Measurements from ENCODE around the gene LMAN1.

LMAN1 gene

GRCh38 chr18:59343926-59344325 is 15.1 kb downstream of the LMAN1 start:
- H3K27me3 ChIP-seq (ENCODE audit: insufficient read depth, low read length, poor library complexity): no peaks in the 10 kb centered on the region
- H3K4me2 ChIP-seq (ENCODE audit: low read length): no peak overlapping the region
- no peaks in the 10 kb centered on the region for H3K79me1 ChIP-seq (ENCODE audit: low read length)
- no CpG with 5 or more reads among the region's 2 CpGs for WGBS (ENCODE audit: extremely low coverage, insufficient coverage, low lambda C conversion rate)
- H3K27ac ChIP-seq (ENCODE audit: low read depth, low read length): no peak overlapping the region
- H4K8ac ChIP-seq (ENCODE audit: low read depth, low read length): no peak overlapping the region
- H2AK5ac ChIP-seq (ENCODE audit: low read length): no peak overlapping the region
- H3K4me3 ChIP-seq (ENCODE audit: low read length): no peak overlapping the region
- H3K4ac ChIP-seq (ENCODE audit: low read depth, low read length): no peak overlapping the region
- H2BK15ac ChIP-seq (replicated peaks; ENCODE audit: low read depth): no peak overlapping the region
- H3K36me3 ChIP-seq (ENCODE audit: control insufficient read depth, insufficient read depth, low read length): peaks cover 2% of the 10 kb centered on the region
- H2BK5ac ChIP-seq (ENCODE audit: low read length): no peak overlapping the region
- peaks cover 2% of the 10 kb centered on the region for H3K79me2 ChIP-seq (ENCODE audit: control insufficient read depth, insufficient read depth, low read length)
- H3K56ac ChIP-seq (ENCODE audit: low read length): no peak overlapping the region
- DNase-seq: no peak
- H3K9ac ChIP-seq (ENCODE audit: low read length): no peak overlapping the region
- no peaks in the 10 kb centered on the region for H3K4me1 ChIP-seq (ENCODE audit: control insufficient read depth, low read depth, low read length)
- no peak overlapping the region for H4K5ac ChIP-seq (ENCODE audit: low read length)
- H3K23ac ChIP-seq (ENCODE audit: low read length): no peak overlapping the region
- H3K18ac ChIP-seq (ENCODE audit: low read length): no peak overlapping the region
- H2BK120ac ChIP-seq (ENCODE audit: low read depth, low read length): no peak overlapping the region

DNA sequence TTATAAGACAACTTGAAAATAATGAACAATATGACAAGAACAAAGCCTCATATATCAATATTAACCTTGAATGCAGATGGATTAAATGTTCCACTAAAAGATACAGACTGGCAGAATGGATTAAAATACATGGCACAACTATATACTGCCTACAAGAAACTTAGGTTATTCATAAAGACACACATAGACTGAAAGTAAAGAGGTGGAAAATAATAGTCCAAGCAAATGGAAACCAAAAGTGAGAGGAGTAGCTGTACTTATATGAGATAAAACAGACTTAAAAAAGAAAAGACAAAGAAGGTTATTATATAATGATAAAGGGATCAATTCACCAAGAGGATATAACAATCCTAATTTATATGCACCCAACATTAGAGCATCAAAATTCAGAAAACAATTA is 18.2 kb downstream of the LMAN1 start:
- no peak overlapping the region for H3K4me2 ChIP-seq (ENCODE audit: low read length)
- no peaks in the 10 kb centered on the region for H3K4me1 ChIP-seq (ENCODE audit: control insufficient read depth, low read depth, low read length)
- no peaks in the 10 kb centered on the region for H3K79me1 ChIP-seq (ENCODE audit: low read length)
- no peak for DNase-seq
- H2BK15ac ChIP-seq (replicated peaks; ENCODE audit: low read depth): no peak overlapping the region
- H2BK120ac ChIP-seq (ENCODE audit: low read depth, low read length): no peak overlapping the region
- H3K27me3 ChIP-seq (ENCODE audit: insufficient read depth, low read length, poor library complexity): no peaks in the 10 kb centered on the region
- H3K9ac ChIP-seq (ENCODE audit: low read length): no peak overlapping the region
- no peak overlapping the region for H3K56ac ChIP-seq (ENCODE audit: low read length)
- H2BK5ac ChIP-seq (ENCODE audit: low read length): no peak overlapping the region
- H3K23ac ChIP-seq (ENCODE audit: low read length): no peak overlapping the region
- peaks cover 6% of the 10 kb centered on the region for H3K36me3 ChIP-seq (ENCODE audit: control insufficient read depth, insufficient read depth, low read length)
- no peak overlapping the region for H3K4me3 ChIP-seq (ENCODE audit: low read length)
- H3K27ac ChIP-seq (ENCODE audit: low read depth, low read length): no peak overlapping the region
- no peak overlapping the region for H4K5ac ChIP-seq (ENCODE audit: low read length)
- no peak overlapping the region for H2AK5ac ChIP-seq (ENCODE audit: low read length)
- no peak overlapping the region for H3K18ac ChIP-seq (ENCODE audit: low read length)
- peaks cover 2% of the 10 kb centered on the region for H3K79me2 ChIP-seq (ENCODE audit: control insufficient read depth, insufficient read depth, low read length)
- no peak overlapping the region for H3K4ac ChIP-seq (ENCODE audit: low read depth, low read length)
- H4K8ac ChIP-seq (ENCODE audit: low read depth, low read length): no peak overlapping the region

DNA sequence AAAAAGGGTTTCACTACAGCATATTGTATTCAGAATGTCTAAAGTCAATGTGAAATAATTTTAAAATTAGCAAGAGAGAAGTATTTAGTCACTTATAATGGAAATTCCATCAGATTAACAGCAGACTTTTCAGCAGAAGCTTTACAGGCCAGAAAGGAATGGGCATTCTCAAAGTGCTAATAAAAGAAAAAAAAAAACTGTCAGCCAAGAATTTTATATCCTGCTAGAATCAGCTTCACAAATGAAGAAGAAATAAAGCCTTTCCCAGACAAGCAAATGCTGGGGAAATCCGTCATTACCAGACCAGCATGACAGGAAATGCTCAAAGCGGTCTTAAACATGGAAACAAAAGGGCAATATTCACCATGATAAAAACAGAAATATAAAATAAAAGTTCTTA is 18.8 kb downstream of the LMAN1 start:
- Histone ChIP-seq H3K36me3 (ENCODE audit: control insufficient read depth, insufficient read depth, low read length) (peaks cover 4% of the 10 kb centered on the region), H3K4me2 (ENCODE audit: low read length) (no peak overlapping the region), H3K79me2 (ENCODE audit: control insufficient read depth, insufficient read depth, low read length) (peaks cover 2% of the 10 kb centered on the region), H2BK120ac (ENCODE audit: low read depth, low read length) (no peak overlapping the region), H2AK5ac (ENCODE audit: low read length) (no peak overlapping the region), H3K4me1 (ENCODE audit: control insufficient read depth, low read depth, low read length) (no peaks in the 10 kb centered on the region), H3K23ac (ENCODE audit: low read length) (no peak overlapping the region), H2BK15ac (replicated peaks; ENCODE audit: low read depth) (no peak overlapping the region), H3K56ac (ENCODE audit: low read length) (no peak overlapping the region), H2BK5ac (ENCODE audit: low read length) (no peak overlapping the region), H4K8ac (ENCODE audit: low read depth, low read length) (no peak overlapping the region), H3K4ac (ENCODE audit: low read depth, low read length) (no peak overlapping the region), H3K27me3 (ENCODE audit: insufficient read depth, low read length, poor library complexity) (no peaks in the 10 kb centered on the region), H4K5ac (ENCODE audit: low read length) (no peak overlapping the region), H3K4me3 (ENCODE audit: low read length) (no peak overlapping the region), H3K79me1 (ENCODE audit: low read length) (no peaks in the 10 kb centered on the region), H3K27ac (ENCODE audit: low read depth, low read length) (no peak overlapping the region), H3K9ac (ENCODE audit: low read length) (no peak overlapping the region), H3K18ac (ENCODE audit: low read length) (no peak overlapping the region)
- WGBS (ENCODE audit: extremely low coverage, insufficient coverage, low lambda C conversion rate): no CpG with 5 or more reads among the region's 2 CpGs
- no peak for DNase-seq

- no peak for DNase-seq
- WGBS (ENCODE audit: extremely low coverage, insufficient coverage, low lambda C conversion rate): no CpG with 5 or more reads among the region's 3 CpGs
- Histone ChIP-seq H3K56ac (ENCODE audit: low read length) (no peak overlapping the region), H2BK5ac (ENCODE audit: low read length) (no peak overlapping the region), H3K79me2 (ENCODE audit: control insufficient read depth, insufficient read depth, low read length) (no peaks in the 10 kb centered on the region), H3K27ac (ENCODE audit: low read depth, low read length) (no peak overlapping the region), H3K4me2 (ENCODE audit: low read length) (no peak overlapping the region), H2BK120ac (ENCODE audit: low read depth, low read length) (no peak overlapping the region), H3K79me1 (ENCODE audit: low read length) (no peaks in the 10 kb centered on the region), H3K18ac (ENCODE audit: low read length) (no peak overlapping the region), H3K4ac (ENCODE audit: low read depth, low read length) (no peak overlapping the region), H3K23ac (ENCODE audit: low read length) (no peak overlapping the region), H2BK15ac (replicated peaks; ENCODE audit: low read depth) (no peak overlapping the region), H2AK5ac (ENCODE audit: low read length) (no peak overlapping the region), H3K4me3 (ENCODE audit: low read length) (no peak overlapping the region), H3K9ac (ENCODE audit: low read length) (no peak overlapping the region), H3K4me1 (ENCODE audit: control insufficient read depth, low read depth, low read length) (no peaks in the 10 kb centered on the region), H3K27me3 (ENCODE audit: insufficient read depth, low read length, poor library complexity) (no peaks in the 10 kb centered on the region), H3K36me3 (ENCODE audit: control insufficient read depth, insufficient read depth, low read length) (peaks cover 2% of the 10 kb centered on the region), H4K5ac (ENCODE audit: low read length) (no peak overlapping the region), H4K8ac (ENCODE audit: low read depth, low read length) (no peak overlapping the region)
Measured at GRCh38 chr18:59332986-59333385, 26.1 kb downstream of the LMAN1 start.

- H2BK15ac ChIP-seq (replicated peaks; ENCODE audit: low read depth): no peak overlapping the region
- H3K18ac ChIP-seq (ENCODE audit: low read length): no peak overlapping the region
- H4K5ac ChIP-seq (ENCODE audit: low read length): no peak overlapping the region
- H3K23ac ChIP-seq (ENCODE audit: low read length): no peak overlapping the region
- no peak overlapping the region for H2BK120ac ChIP-seq (ENCODE audit: low read depth, low read length)
- peaks cover 1% of the 10 kb centered on the region for H3K36me3 ChIP-seq (ENCODE audit: control insufficient read depth, insufficient read depth, low read length)
- DNase-seq: no peak
- H4K8ac ChIP-seq (ENCODE audit: low read depth, low read length): no peak overlapping the region
- H2BK5ac ChIP-seq (ENCODE audit: low read length): no peak overlapping the region
- H3K9ac ChIP-seq (ENCODE audit: low read length): no peak overlapping the region
- no peak overlapping the region for H2AK5ac ChIP-seq (ENCODE audit: low read length)
- no peak overlapping the region for H3K56ac ChIP-seq (ENCODE audit: low read length)
- no peaks in the 10 kb centered on the region for H3K79me2 ChIP-seq (ENCODE audit: control insufficient read depth, insufficient read depth, low read length)
- H3K27ac ChIP-seq (ENCODE audit: low read depth, low read length): no peak overlapping the region
- H3K4me2 ChIP-seq (ENCODE audit: low read length): no peak overlapping the region
- H3K4me3 ChIP-seq (ENCODE audit: low read length): no peak overlapping the region
- no peaks in the 10 kb centered on the region for H3K79me1 ChIP-seq (ENCODE audit: low read length)
- no peaks in the 10 kb centered on the region for H3K27me3 ChIP-seq (ENCODE audit: insufficient read depth, low read length, poor library complexity)
- H3K4ac ChIP-seq (ENCODE audit: low read depth, low read length): no peak overlapping the region
- H3K4me1 ChIP-seq (ENCODE audit: control insufficient read depth, low read depth, low read length): no peaks in the 10 kb centered on the region
- no CpG with 5 or more reads among the region's 2 CpGs for WGBS (ENCODE audit: extremely low coverage, insufficient coverage, low lambda C conversion rate)
Measured at GRCh38 chr18:59328683-59329082, 30.4 kb downstream of the LMAN1 start.

- peaks cover 1% of the 10 kb centered on the region for H3K36me3 ChIP-seq (ENCODE audit: control insufficient read depth, insufficient read depth, low read length)
- no peak overlapping the region for H3K18ac ChIP-seq (ENCODE audit: low read length)
- no peak overlapping the region for H2BK15ac ChIP-seq (replicated peaks; ENCODE audit: low read depth)
- H4K5ac ChIP-seq (ENCODE audit: low read length): no peak overlapping the region
- no CpG with 5 or more reads among the region's 1 CpG for WGBS (ENCODE audit: extremely low coverage, insufficient coverage, low lambda C conversion rate)
- no peak overlapping the region for H2BK5ac ChIP-seq (ENCODE audit: low read length)
- no peak overlapping the region for H3K27ac ChIP-seq (ENCODE audit: low read depth, low read length)
- no peaks in the 10 kb centered on the region for H3K79me2 ChIP-seq (ENCODE audit: control insufficient read depth, insufficient read depth, low read length)
- no peaks in the 10 kb centered on the region for H3K27me3 ChIP-seq (ENCODE audit: insufficient read depth, low read length, poor library complexity)
- H2AK5ac ChIP-seq (ENCODE audit: low read length): no peak overlapping the region
- H2BK120ac ChIP-seq (ENCODE audit: low read depth, low read length): no peak overlapping the region
- H4K8ac ChIP-seq (ENCODE audit: low read depth, low read length): no peak overlapping the region
- H3K4me3 ChIP-seq (ENCODE audit: low read length): no peak overlapping the region
- DNase-seq: no peak
- H3K4ac ChIP-seq (ENCODE audit: low read depth, low read length): no peak overlapping the region
- H3K23ac ChIP-seq (ENCODE audit: low read length): no peak overlapping the region
- H3K56ac ChIP-seq (ENCODE audit: low read length): no peak overlapping the region
- H3K4me2 ChIP-seq (ENCODE audit: low read length): no peak overlapping the region
- H3K9ac ChIP-seq (ENCODE audit: low read length): no peak overlapping the region
- no peaks in the 10 kb centered on the region for H3K79me1 ChIP-seq (ENCODE audit: low read length)
- no peaks in the 10 kb centered on the region for H3K4me1 ChIP-seq (ENCODE audit: control insufficient read depth, low read depth, low read length)
Measured at GRCh38 chr18:59325965-59326364, 33.1 kb downstream of the LMAN1 start.

All from mesendoderm (in vitro differentiated cells).